ENCODE data around the gene DCLK1. TPM values are rescaled to one million over a fixed set of nuclear protein-coding genes. Genes with fewer than 3 reads are reported as not detected.

DCLK1 gene
- total and polyA plus RNA-seq, 7 donors = 0.98 to 15.1 (median 3.9) TPM

DNA sequence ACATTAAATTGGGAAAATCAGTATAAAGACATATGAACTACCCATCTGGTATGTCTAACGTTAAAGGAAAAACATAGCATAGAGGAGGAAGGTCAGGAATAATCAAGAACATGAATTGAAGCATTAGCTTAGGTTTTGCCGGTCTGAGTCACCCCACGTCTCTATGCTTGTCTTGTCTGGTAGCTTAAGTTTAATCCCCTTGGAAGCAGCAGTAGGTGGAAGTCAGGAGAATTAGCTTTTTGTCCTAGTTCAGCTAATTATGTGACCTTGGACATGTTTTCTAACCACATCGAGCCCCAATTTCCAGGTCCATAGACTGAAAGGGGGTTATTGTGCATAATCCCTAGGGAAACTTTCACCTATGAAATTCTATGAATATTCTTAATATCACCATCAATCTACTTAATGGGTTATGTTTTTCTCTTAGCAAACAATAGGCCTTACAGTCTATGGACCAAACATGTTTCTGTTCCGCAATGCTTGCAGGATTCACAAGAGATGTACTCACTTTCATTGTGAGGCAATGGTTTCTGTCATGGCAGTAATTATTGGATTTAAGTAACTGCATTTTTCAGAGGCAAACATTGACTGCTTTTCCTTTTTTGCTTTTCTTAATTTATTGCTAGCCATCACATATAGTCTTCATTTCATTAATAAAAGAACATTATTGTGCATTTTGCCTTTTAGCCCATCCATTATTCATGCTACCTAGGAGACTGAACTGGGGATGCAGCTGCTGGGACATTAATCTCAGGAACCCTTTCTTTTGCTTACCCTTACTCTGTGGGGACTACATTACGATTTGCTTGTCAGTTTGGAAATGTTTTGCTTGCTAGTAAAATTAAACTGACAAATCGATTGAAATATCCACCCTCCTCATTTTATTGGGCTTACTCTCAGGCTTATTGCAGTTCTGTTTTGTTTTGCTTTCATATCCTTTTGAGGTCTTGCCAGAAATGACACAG, 349.9 kb downstream of the DCLK1 start:
- ATAC-seq (no peak), DNase-seq (no peak)
- no peak overlapping the region for H3K27ac ChIP-seq
- H3K9me3 ChIP-seq = no peaks in the 10 kb centered on the region
- no peaks in the 10 kb centered on the region for H3K4me1 ChIP-seq
- no peaks in the 10 kb centered on the region for H3K36me3 ChIP-seq (ENCODE audit: insufficient read depth in 1 of 2, low read depth in 1 of 2)
- TF ChIP-seq, protein P1, sequence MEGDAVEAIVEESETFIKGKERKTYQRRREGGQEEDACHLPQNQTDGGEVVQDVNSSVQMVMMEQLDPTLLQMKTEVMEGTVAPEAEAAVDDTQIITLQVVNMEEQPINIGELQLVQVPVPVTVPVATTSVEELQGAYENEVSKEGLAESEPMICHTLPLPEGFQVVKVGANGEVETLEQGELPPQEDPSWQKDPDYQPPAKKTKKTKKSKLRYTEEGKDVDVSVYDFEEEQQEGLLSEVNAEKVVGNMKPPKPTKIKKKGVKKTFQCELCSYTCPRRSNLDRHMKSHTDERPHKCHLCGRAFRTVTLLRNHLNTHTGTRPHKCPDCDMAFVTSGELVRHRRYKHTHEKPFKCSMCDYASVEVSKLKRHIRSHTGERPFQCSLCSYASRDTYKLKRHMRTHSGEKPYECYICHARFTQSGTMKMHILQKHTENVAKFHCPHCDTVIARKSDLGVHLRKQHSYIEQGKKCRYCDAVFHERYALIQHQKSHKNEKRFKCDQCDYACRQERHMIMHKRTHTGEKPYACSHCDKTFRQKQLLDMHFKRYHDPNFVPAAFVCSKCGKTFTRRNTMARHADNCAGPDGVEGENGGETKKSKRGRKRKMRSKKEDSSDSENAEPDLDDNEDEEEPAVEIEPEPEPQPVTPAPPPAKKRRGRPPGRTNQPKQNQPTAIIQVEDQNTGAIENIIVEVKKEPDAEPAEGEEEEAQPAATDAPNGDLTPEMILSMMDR (IDR thresholded peaks at IDR 0.05) = no peak
- 48 to 58% (median 49%) methylated on average over 7 of the region's 7 CpGs for WGBS, 3 donors
- H3K4me3 ChIP-seq = no peak overlapping the region
- peaks cover 0 to 3% (median 0%) of the 10 kb centered on the region in 3 donors for H3K27me3 ChIP-seq (ENCODE audit: insufficient read depth in 3 of 3, low read length in 2 of 3)
- intact Hi-C loops (cut with DNase I) = loop anchor here in 1 of 2 donors (10.0 kb wide), 1 partner anchor 147 kb away; no protein-coding TSS in a partner anchor

DNA sequence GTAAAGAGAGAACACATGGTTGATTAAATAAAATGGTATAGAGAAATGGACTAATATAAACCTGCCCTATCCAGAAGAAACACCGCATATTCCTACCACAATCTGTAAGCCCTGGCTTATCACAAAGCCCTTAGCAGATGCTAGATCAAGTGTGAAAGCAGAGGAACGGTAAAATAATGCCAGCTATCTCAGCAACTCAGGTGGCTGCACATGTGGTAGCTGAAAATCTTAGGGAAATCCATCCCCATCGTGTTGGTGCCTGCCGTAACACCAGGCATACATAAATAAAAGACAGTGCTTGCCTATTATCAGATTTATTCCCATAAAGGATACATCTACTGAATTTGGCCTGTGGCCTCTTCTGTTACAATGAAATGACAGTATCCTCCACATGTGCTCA, 350.6 kb downstream of the DCLK1 start:
- ATAC-seq = no peak
- intact Hi-C loops (cut with DNase I) = loop anchor here in 1 of 2 donors (10.0 kb wide), 1 partner anchor 146 kb away; no protein-coding TSS in a partner anchor
- H3K9me3 ChIP-seq = no peaks in the 10 kb centered on the region
- 41 to 63% (median 50%) methylated on average over 4 of the region's 4 CpGs for WGBS, 3 donors
- no peaks in the 10 kb centered on the region for H3K4me1 ChIP-seq
- H3K36me3 ChIP-seq (ENCODE audit: insufficient read depth in 1 of 2, low read depth in 1 of 2) = no peaks in the 10 kb centered on the region
- no peak overlapping the region for H3K4me3 ChIP-seq
- DNase-seq = no peak
- no peak overlapping the region for H3K27ac ChIP-seq
- TF ChIP-seq, protein P1 (IDR thresholded peaks at IDR 0.05) = no peak
- peaks cover 0 to 3% (median 0%) of the 10 kb centered on the region in 3 donors for H3K27me3 ChIP-seq (ENCODE audit: insufficient read depth in 3 of 3, low read length in 2 of 3)

DNA sequence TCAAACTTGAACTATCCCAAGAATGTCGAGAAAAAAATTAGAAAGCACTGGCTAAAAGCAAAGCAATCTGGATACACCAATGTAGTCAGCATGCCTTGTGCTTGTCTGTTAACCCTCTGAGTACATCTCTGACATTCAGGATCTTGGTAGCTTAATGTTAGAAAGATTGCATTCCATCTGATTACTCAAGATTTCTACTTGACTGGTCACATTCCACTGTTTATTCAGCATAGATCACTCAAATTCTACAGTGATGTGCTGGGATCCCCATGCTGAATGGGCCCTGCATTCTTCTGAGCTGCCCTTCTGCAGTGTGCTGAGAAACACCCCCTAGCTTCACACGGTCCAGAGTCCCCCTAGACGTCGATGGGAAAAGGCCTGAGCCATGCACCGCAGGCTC, 359.3 kb downstream of the DCLK1 start:
- TF ChIP-seq, protein P1 (IDR thresholded peaks at IDR 0.05) = no peak
- intact Hi-C loops (cut with DNase I) = no loop called here
- H3K9me3 ChIP-seq = no peaks in the 10 kb centered on the region
- DNase-seq = no peak
- H3K27me3 ChIP-seq (ENCODE audit: insufficient read depth in 3 of 3, low read length in 2 of 3) = no peaks in the 10 kb centered on the region
- 44 to 49% (median 46%) methylated on average over 5 of the region's 5 CpGs for WGBS, 3 donors
- no peak for ATAC-seq
- H3K4me3 ChIP-seq = no peak overlapping the region
- no peak overlapping the region for H3K27ac ChIP-seq
- H3K36me3 ChIP-seq (ENCODE audit: insufficient read depth in 1 of 2, low read depth in 1 of 2) = no peaks in the 10 kb centered on the region
- peaks cover 5% of the 10 kb centered on the region for H3K4me1 ChIP-seq

DNA sequence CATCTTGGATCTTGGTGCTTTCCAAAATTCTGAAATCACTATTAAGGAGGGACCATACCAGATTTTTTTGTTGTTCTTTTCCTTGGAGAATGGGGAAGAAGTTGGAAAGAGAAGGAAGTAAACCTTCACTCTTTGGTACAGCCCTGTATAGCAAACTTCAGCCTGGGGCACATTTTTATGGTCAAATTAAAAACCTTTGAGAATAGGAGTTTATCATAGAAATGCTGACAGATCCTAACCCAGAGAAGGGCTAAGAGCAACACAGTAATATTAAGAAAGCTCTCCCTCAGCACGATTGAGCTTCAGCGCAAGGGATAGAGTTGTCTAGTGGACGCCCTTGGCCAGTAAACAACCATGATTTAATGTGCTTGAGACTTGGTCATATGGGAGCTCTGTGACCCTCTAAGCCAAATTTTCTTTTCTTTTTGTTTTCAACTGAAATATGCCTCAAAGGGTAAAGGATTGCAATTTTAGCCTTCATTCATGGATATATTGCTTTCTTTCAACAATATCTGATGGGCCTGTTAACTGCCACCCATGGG, 360.4 kb downstream of the DCLK1 start:
- WGBS, 3 donors = 72 to 82% (median 74%) methylated on average over 3 of the region's 3 CpGs
- DNase-seq = no peak
- no peak for ATAC-seq
- H3K4me3 ChIP-seq = no peak overlapping the region
- H3K27ac ChIP-seq = no peak overlapping the region
- H3K36me3 ChIP-seq (ENCODE audit: insufficient read depth in 1 of 2, low read depth in 1 of 2) = no peaks in the 10 kb centered on the region
- intact Hi-C loops (cut with DNase I) = no loop called here
- TF ChIP-seq, protein P1 (IDR thresholded peaks at IDR 0.05) = no peak
- H3K27me3 ChIP-seq (ENCODE audit: insufficient read depth in 3 of 3, low read length in 2 of 3) = no peaks in the 10 kb centered on the region
- no peaks in the 10 kb centered on the region for H3K9me3 ChIP-seq
- peaks cover 5% of the 10 kb centered on the region for H3K4me1 ChIP-seq
